ENCODE data around the gene ARHGEF11. TPM values are rescaled to one million over a fixed set of nuclear protein-coding genes. Genes with fewer than 3 reads are reported as not detected.

Gene ARHGEF11
- total and polyA plus RNA-seq, 8 donors = 6.6 to 125 (median 32.7) TPM

DNA sequence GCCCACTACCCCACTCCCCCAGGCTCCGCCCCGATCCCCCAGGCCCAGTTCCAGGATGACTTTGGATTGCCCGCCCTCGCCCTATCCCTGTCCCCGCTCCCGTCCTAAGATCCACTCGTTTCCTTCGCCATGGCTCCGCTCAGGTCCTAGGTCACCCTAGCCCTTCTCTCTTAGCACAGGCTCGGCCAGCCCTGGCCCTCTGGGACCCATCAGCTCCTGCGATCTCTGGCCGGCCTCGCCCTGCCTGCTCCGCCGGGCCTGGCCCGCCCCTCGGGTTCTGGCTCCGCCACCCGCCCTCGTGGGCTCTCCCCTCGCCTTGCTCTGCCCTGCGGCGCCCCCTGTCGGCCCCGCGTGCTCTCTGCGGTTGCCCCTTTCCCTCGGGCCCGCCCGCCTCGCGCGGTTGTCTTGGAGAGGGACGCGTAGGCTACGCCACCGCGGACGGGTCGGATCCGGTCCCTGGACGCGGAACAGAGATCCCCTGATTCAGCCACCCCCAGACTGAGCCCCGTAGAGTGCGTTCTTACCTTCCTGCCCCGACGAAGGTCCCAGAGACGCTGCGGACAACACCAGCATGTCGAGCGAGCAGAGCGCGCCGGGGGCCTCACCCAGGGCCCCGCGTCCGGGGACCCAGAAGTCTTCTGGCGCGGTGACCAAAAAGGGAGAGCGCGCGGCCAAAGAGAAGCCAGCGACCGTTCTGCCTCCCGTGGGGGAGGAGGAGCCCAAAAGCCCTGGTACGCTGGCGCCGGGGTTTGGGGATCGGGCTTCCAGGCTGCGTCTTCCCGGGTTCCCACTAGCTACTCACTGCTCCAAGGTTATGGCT, 125.1 kb downstream of the ARHGEF11 start, which contains the start of gene LRRC71:
TSS of gene LRRC71 (plus strand) at position 400 of the 820 bp plus-strand sequence. CDS start at position 572, 172 bp downstream.
- Histone ChIP-seq H3K27ac (no peak within 1 kb of the TSS), H3K4me3 (peak within 1 kb of the TSS in 3 of 4 donors; percentile 1 to 36 (median 23)), H3K9me3 (peaks cover 0 to 9% (median 0%) of the 10 kb centered on the region in 4 donors), H3K36me3 (peaks cover 0 to 3% (median 1%) of the 10 kb centered on the region in 4 donors), H3K27me3 (peaks cover 14 to 85% (median 56%) of the 10 kb centered on the region in 3 donors), H3K4me1 (peaks cover 21 to 28% (median 23%) of the 10 kb centered on the region in 4 donors)
- WGBS, 5 donors = 5 to 9% (median 7%) methylated on average over 47 to 71 of the region's 71 CpGs
- intact Hi-C loops (cut with DNase I; ENCODE audit: low total_unique reads) = loop anchor here (10.0 kb wide), 1 partner anchor 154 kb away; no protein-coding TSS in a partner anchor
- TF ChIP-seq POLR2AphosphoS5 (IDR thresholded peaks at IDR 0.05) (peak in 1 of 3 donors; percentile 57), EP300 (IDR thresholded peaks at IDR 0.05) (no peak), POLR2A (IDR thresholded peaks at IDR 0.05) (no peak)
- TF ChIP-seq, protein P1, sequence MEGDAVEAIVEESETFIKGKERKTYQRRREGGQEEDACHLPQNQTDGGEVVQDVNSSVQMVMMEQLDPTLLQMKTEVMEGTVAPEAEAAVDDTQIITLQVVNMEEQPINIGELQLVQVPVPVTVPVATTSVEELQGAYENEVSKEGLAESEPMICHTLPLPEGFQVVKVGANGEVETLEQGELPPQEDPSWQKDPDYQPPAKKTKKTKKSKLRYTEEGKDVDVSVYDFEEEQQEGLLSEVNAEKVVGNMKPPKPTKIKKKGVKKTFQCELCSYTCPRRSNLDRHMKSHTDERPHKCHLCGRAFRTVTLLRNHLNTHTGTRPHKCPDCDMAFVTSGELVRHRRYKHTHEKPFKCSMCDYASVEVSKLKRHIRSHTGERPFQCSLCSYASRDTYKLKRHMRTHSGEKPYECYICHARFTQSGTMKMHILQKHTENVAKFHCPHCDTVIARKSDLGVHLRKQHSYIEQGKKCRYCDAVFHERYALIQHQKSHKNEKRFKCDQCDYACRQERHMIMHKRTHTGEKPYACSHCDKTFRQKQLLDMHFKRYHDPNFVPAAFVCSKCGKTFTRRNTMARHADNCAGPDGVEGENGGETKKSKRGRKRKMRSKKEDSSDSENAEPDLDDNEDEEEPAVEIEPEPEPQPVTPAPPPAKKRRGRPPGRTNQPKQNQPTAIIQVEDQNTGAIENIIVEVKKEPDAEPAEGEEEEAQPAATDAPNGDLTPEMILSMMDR (IDR thresholded peaks at IDR 0.05) = peak in 5 of 7 experiments; percentile 66 to 81 (median 71)
- peak; percentile 78 to 95 for DNase-seq

DNA sequence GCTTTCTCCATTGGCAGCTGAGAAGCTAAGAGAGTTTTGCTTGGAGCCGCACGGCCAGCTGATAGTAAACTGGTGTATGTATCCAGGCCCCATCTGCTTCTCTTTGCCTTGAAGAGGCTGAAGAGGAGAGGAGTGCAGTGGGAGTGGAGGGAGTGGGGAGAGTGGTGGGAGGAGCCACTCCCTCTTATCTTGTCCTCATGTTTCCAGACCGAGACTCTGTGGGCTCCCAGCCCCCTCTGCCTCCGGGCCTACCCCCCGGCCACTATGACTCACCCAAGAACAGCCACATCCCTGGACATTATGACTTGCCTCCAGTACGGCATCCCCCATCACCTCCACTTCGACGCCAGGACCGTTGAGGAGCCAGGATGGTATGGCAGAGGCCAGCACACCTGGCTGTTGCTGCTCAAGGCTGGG, 131.1 kb downstream of the ARHGEF11 start:
- intact Hi-C loops (cut with DNase I; ENCODE audit: low total_unique reads) = no loop called here
- 74 to 84% (median 81%) methylated on average over 9 of the region's 9 CpGs for WGBS, 5 donors
- Histone ChIP-seq H3K4me3 (no peak overlapping the region), H3K4me1 (peaks cover 0 to 10% (median 9%) of the 10 kb centered on the region in 4 donors), H3K9me3 (peaks cover 0 to 9% (median 0%) of the 10 kb centered on the region in 4 donors), H3K36me3 (peaks cover 3 to 33% (median 27%) of the 10 kb centered on the region in 4 donors), H3K27ac (no peak overlapping the region), H3K27me3 (peaks cover 0 to 60% (median 0%) of the 10 kb centered on the region in 3 donors)
- DNase-seq = no peak
- no peak for TF ChIP-seq POLR2AphosphoS5 (IDR thresholded peaks at IDR 0.05)
- no peak for TF ChIP-seq POLR2A (IDR thresholded peaks at IDR 0.05)
- TF ChIP-seq EP300 (IDR thresholded peaks at IDR 0.05) = no peak
- TF ChIP-seq, protein P1 (IDR thresholded peaks at IDR 0.05) = no peak

DNA sequence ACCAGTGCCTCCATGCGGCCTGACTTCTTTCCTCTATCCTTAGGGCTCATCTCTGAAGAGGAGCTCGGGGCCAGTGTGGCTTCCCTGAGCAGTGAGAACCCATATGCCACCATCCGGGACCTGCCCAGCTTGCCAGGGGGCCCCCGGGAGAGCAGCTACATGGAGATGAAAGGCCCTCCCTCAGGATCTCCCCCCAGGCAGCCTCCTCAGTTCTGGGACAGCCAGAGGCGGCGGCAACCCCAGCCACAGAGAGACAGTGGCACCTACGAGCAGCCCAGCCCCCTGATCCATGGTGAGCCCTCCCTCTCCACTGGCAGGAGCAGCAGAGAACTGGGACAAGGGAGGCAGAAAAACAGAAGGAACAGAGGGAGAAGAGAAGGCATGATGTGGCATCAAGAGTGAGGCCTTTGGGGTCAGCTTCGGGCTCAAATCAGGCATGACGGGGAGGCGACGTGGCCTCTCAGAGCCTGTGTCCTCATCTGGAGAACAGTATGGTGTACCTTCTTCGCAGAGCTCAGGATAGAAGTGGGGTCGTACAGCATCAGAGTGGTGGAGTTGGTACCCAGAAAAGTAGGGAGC, 131.6 kb downstream of the ARHGEF11 start:
- WGBS, 5 donors = 78 to 93% (median 86%) methylated on average over 10 to 13 of the region's 13 CpGs
- TF ChIP-seq POLR2A (IDR thresholded peaks at IDR 0.05) (no peak), EP300 (IDR thresholded peaks at IDR 0.05) (no peak), POLR2AphosphoS5 (IDR thresholded peaks at IDR 0.05) (no peak)
- TF ChIP-seq, protein P1 (IDR thresholded peaks at IDR 0.05) = no peak
- Histone ChIP-seq H3K36me3 (peaks cover 3 to 33% (median 27%) of the 10 kb centered on the region in 4 donors), H3K4me3 (no peak overlapping the region), H3K9me3 (peaks cover 0 to 9% (median 0%) of the 10 kb centered on the region in 4 donors), H3K27ac (no peak overlapping the region), H3K27me3 (peaks cover 0 to 61% (median under 1%) of the 10 kb centered on the region in 3 donors), H3K4me1 (peaks cover 0 to 10% (median 9%) of the 10 kb centered on the region in 4 donors)
- no peak for DNase-seq
- intact Hi-C loops (cut with DNase I; ENCODE audit: low total_unique reads) = no loop called here
